HS-27A (cell line): ENCODE measurements around the gene CLCNKA.
"Not testable (repeated sequence)": the region's sequence is repeated elsewhere in the genome, so short reads cannot be mapped to it uniquely, and the experiment has no call there.

ENCODE experiments used
- DNase-seq: peaks from one replicate; pipeline ENCODE4 v3.0.0-alpha.2; 2012; ENCODE audit warnings: low read depth, missing footprints

CLCNKA gene

DNA sequence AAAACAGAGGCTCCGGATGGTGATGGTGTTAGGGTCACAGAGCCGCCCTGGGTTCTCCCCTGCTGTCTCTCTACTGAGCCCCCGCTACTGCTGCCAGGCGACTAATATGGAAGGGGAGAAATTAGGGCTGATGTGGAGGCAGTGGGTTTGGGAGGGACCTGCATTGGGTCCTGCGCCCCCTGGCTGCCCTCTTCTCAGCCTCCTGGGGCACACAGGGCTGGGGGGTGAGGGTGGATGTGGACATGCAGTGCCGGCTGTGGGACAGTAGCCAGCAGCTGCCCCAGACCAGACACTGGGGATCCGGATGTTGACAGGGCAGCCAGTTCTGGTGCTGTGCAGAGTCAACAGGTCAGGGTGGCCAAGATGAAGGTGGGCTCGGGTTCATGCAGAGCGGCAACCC lies 20.3 kb downstream of the CLCNKA start:
- DNase-seq: no peak

DNA sequence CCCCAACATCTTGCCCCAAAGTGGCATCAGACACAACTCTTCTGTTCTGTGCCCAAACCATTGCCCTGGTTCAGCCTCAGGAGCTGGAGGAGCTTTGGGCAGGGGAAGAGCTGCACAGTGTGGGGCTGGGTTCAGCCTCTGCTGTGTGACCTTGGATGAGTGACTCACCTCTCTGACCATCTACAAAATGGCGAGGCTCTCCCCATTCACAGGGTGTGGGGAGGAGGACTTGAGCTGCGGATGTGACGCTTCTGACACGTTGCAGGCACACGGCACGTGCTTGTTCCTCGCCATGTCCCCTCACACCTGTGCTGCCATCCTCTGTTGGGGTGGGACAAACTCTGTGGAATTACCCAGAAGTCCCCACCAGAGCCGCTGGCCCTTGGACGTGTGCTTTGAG lies 20.8 kb downstream of the CLCNKA start:
- not testable (repeated sequence) for DNase-seq

DNA sequence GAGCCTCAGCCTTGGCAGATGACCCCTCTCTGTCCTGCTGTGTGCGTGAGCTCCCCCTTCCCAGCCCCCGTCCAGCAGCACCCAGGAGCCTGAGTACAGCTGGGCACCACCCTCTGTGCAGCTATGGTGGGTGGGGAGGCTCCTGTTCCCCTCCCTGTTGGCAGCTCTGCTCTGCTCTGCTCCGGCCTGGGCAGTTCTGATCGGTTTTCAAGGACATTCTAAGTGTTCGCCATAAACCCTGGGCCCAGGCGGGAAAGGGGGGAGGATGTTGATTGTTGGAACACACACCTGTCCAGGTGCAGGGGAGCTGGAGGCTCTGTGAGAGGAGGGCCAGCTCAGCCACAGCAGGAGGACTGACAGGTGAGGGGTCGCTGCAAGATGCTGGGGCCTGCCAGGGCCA lies 21.7 kb downstream of the CLCNKA start, which contains the start of gene CLCNKB:
CLCNKB (plus strand) TSS at position 262 of the 400 bp plus-strand sequence. CDS start 711 bp downstream, outside the sequence.
- DNase-seq: no peak

DNA sequence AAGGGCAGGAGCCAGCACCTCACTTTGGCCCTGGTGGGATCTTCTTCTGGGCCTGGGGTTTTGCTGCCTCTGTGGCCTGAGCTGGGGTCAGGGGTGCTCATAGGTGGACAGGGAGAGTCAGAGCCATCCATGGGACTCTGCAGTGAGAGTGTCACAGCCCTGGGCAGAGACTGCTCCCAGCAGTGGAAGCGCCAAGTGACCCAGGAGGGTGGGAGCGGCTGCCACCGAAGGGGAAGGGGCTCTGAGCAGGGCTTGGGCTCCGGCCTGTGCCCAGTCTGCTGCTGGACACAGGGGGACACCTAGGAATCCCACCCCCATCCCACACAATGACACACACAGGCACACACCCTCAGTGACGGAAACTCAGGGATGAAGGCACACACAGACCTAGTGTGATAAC lies 22.1 kb downstream of the CLCNKA start:
- no peak for DNase-seq

DNA sequence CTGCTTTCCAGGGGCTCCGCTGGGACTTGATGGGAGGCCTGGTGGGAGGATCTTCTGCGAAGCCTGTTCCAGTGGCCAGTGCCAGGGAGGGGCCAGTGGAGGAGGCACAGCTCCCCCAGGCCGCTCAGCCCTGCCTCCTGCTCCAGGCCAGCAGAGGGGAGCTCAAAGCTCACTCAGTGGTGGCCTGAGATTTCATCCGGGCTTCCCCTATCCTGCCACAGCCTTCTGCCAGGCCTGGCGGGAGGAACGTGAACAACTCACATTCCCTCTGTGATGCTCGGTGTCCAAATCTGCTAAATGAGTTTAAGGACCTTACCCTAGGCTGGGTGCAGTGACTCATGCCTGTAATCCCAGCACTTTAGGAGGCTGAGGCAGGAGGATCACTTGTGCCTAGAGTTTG lies 25.0 kb downstream of the CLCNKA start:
- no peak for DNase-seq

DNA sequence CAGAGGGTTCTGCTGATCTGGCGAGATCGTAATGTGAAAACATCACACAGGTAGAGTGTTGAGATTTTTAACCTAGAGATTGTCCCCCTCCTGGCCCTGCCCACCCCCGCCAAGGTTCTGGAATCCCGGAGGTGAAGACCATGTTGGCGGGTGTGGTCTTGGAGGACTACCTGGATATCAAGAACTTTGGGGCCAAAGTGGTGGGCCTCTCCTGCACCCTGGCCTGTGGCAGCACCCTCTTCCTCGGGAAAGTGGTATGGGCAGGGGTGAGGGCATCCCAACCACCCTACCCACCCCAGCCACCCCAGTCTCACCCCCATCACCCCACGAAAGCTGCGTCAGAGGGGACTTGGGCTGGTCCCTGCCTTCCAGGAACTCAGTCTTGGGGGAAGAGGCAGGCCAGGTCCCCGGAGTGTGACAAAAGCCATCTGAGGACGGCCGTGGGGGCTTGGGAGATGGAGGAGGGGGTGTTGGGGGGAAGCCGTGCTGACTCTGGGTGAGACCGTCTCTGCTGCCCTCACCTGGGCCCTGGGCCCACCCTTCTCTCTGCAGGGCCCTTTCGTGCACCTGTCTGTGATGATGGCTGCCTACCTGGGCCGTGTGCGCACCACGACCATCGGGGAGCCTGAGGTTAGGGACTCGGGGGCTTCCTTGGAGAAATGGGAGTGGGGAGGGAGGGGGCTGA lies 26.1 kb downstream of the CLCNKA start:
- DNase-seq: no peak

DNA sequence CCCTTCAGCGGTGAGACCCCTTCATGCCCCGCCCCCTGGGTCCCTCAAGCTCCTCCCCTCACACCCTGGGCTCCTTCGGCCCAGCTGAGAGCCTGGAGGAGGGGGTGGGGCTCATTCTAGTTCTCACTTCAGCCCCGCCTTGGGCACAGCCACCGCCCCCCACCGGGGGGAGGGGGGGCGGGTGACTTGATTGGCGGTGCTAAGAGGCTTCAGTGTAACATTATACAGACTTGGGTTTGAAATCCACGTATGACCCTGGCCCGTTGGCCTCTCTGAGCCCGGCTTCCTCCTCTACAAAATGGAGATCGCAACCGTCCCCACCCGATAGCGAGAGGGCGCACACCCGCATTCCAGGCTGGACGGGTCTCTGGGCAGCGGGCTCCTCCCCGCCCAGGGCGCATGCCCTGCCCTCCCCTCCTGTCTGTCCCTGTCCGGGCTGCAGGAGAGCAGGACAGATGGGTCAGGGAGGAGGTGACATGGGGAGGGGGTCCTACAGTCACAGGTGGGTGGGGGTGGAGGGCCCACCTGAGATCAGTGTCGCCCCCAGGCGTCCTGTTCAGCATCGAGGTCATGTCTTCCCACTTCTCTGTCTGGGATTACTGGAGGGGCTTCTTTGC lies 26.8 kb downstream of the CLCNKA start:
- no peak for DNase-seq

DNA sequence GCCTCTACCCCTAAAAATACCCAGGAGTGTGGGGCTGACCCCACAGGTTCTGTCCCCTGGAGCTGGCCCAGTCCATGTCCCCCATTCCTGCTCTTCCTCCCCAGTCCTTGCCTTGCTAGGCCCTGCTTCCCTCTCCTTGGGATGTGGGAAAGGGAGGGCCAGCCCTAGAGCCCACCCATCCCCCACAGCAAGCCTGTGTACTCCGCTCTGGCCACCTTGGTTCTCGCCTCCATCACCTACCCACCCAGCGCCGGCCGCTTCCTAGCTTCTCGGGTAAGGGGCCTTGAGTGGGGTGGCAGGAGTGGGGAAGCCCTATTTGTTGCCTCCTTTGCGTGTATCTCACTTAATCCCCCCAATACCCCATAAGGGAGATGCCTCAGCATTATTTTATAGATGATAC lies 28.5 kb downstream of the CLCNKA start:
- DNase-seq: no peak

DNA sequence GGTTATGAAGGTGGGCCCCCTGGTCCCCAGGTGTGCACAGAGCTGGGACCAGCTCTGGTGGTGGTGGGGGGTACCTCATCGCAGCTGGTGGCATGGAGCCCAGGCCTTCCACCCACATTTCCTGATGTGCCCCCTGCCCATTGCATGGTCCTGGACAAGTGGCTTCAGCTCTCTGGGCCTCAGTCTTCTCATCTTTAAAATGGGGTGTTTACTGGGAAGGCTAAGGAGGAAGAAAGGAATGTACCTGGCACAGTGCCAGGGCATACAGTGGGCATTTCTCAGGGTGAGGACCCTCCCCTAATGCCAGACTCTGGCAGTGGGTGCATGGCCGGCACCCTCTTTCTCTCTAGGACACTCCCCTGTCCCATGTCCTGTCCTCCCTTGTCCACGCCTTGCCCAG lies 29.2 kb downstream of the CLCNKA start:
- no peak for DNase-seq

DNA sequence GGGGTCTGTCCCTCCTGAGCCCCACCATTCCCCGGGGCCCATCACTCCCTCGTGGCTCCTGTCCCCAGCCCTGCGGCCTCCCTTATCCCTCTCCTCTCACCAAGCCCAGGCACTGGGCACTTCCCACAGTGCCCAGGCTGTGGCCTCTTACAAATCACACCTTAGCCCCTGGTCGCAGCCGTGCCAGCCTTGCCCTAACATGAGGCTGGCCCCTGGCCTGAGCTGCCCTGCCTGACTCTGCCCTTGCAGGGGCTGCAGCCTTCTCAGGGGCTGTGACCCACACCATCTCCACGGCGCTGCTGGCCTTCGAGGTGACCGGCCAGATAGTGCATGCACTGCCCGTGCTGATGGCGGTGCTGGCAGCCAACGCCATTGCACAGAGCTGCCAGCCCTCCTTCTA lies 30.1 kb downstream of the CLCNKA start:
- DNase-seq: not testable (repeated sequence)

DNA sequence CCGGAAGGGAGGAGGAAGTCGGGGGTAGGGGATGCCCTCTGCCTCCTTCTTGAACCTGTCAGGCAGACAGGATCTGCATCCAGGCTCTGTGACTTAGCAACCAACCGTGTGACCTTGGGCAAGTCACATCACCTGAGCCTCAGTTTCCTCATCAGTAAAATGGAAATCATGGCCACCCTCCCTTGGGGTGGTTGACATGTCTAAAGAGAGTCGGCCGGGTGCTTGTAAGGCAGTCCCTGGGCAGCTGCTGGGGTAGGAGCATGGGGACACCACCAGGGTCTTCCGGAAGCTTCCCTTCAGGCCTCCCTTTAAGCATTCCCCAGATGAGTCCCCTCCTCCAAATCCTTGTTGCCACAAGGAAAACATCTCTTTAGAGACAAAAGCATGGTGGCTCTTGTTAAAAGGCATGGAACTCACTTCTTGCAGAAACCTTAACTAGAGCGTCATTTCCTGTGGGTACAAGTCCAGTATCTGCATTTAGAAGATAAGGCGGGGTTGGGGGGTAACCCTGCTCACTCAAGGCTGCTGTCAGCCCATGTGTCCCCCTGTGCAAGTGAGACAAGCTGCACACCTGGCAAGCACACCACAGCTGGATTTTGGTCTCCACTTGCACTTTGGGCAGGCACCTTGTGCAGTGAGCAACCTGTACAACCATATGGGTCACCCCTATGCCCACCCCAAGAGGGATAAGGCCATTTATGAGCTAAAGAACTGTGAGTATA lies 32.1 kb downstream of the CLCNKA start:
- no peak for DNase-seq

DNA sequence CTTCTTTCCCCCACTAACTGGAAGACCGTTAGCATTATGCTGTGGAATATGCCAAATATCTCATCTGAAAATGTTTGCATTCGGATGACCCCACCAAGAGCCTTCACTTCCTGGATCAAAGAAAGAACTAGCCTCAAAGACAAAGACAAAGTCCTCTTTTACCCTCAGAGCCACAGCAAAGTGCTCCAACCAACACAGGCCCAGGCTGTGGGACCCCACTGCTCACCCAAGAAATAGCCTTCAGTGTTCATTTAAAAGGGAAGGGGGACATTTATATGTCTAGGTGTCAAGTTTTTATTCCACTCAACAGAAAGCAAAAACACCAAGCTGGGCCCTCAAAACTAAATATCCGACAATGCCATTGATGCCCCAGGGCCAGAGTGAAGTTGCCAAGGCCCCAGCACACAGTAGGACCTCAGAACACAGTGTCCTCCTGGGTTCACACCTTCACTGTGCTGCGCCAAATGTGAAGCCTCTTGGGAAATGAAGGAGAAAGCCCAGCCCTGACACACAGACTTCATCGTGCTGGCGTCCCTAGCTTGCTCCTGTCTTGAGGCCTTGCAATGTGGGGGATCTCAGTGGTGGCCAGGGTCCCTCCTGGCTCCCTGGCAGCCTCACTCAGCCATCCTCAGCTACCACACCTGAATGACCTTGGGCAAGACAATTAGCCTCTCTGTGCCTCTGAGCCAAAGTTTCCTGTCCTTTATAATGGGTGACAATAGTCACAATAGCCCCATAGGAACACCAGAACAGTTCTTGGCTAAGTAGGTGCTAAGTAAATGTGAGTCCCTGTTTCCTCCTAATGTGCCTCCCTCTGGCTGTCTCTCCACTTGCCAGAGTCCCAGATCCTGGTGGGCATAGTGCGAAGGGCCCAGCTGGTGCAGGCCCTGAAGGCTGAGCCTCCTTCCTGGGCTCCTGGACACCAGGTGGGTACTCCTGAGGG lies 33.0 kb downstream of the CLCNKA start:
- no peak for DNase-seq

DNA sequence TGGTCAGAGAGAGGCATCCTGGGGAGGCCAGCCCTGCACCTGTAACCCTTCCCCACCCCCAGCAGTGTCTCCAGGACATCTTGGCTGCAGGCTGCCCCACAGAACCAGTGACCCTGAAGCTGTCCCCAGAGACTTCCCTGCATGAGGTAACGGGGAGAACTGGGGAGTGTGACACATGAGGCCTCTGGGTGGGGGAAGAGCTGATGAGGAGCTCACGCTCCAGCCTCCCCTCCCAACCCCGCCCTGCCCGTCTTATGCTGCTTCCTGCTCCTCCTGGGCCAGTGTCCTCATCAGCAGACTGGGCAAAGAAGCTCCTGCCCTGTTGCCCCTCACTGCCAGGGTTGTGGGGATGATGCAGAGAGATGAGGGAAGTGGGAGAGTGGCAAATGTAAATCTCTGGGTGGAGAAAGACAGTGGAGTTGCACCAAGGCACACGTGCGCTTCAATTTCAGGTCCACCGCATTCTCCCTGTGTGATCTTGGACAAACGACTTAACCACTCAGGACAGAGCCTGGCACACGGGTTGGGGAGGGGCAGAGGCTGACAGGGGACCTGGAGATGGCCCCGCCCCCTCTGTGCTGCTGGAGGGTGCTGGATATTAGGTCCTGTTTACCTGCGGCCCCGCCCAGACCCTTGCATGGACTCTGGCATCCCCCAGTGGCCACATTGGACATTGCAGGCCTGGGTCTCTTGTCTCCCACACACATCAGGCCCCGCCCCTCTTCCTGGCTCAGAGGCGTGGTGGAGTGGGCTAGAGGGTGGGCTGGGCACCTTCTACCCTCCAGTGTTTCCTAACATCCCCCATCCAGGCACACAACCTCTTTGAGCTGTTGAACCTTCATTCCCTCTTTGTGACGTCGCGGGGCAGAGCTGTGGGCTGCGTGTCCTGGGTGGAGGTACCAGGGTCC lies 34.0 kb downstream of the CLCNKA start:
- no peak for DNase-seq

DNA sequence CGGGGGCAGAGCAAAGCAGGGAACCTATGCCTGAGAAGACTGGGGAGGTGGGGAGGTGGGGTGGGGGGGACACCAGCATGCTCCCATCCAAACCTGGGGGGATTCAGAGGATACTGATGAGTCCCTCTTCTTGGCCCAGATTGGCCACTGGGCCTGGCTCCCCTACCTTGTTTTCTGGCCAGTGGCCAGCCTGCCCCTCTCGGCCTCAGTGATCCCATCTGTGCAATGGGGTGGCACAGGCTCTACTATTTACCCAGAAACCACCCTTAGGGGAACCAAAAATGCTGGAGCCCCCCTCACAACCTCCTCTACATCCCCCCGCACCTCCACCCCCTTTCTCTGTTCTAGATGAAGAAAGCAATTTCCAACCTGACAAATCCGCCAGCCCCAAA lies 34.7 kb downstream of the CLCNKA start:
- not testable (repeated sequence) for DNase-seq

DNA sequence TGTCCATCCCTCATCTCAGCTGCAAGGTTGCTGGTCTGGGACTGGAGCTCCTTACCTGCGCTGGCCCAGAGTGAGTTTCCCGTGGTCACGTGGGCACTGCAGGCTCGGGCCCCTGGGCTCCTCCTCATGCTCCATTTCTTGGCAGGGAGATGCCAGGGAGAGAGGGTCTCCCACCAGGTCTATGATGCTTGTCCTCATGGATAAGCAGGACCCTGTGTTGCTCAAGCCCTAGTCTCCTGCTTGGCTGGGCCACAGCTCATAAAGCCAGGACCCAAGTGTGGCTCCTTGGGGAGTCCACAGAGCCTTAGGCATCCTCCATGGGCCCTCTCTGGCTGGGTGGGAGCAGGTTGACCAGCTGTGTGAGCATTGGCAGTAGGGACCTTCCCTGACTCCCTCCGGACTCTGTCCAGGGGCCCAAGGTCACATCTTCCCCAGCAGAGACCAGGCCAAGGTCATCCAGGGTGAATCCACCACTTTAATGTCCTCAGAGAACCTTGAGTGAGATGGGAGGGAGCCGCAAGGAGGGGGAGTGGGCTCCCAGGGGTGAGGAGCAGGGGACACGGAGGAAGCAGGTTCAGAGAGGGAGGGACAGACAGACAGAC lies 35.6 kb downstream of the CLCNKA start:
- not testable (repeated sequence) for DNase-seq

DNA sequence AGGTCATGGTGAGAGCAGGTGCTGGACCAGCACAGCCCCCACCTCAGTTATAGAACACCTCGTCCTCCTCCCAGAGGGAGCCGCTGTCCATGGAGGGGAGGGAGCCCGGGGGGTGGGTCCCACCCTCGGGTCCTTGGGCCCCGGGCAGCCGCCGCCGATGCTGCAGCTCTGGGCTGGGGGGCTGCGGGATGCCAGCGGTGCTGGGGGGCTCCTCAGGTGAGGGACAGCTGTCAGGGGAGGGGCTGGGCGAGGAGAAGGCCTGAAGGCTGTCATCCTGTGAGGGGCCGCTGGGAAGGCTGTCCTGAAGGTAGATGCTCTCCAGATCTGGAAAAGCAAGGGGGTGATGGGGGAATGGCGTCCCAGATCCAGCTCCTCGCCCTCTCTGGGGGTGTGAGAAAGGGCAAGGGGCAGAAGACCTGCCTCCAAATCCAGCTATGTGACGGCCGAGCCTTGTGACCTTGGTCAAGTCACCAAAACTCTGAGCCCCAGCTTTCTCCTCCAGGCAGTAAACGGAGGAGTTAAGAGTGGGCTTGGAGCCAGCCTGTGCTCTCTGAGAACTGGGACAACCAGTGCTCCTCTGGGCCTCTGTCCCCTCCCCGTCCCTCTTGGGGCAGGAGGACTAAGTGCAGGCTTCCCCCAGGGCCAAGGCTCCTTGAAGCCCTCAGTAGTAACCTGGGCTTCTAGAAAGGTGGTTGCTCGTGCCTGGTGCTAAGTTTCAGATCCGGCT lies 36.7 kb downstream of the CLCNKA start:
- DNase-seq: not testable (repeated sequence)

DNA sequence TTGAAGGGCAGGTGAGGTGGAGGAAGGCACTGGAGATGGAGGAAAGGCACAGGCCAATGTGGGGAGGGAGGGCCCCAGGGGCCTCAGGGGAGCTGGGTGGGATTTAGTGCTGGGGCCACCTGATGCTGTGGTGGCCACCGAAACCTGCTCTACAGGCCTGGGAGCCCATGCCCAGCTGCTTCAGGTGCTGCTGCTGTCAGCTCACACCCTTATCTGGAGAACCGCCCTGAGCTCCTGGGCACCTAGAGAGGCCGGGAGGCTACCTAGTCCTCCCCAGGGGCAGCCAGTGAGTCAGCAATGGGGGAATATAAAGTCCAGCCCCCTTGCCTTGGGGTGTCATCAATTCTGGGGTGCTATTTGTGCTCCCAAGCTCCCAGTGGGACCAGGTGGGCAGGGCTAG lies 39.4 kb downstream of the CLCNKA start:
- DNase-seq: no peak

DNA sequence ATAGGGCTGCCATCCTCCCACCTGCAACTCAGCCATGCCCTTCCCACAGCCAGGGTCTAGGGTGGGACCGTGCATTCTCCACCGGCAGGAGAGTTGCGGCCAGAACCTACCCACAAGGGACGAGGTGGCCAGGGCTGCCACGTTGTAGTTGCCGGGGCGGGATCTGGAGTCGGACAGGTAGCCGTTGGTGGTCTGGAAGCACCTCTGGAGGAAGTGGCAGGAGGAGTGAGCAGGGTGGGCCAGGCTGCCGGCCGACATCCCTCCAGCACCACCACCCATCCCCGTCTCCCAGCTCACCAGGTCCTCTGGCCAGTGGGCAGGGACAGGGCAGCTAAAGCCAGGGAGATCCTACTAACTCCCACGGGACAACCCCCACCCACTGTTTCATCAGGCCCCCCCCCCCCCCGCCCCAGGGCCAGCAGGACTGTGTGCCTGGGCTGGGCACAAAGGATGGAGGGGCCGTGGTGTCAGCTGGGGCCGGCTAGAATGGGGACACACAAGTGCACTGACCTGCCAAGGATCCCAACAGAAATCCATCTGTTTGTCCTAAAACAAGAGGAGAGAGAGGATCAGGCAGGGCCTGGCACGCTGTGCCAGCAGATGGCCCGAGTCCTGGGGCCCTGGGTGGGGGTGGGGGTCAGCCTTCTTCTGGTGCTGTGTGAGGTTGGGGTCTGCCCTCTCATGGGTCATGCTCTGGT lies 40.3 kb downstream of the CLCNKA start:
- not testable (repeated sequence) for DNase-seq

DNA sequence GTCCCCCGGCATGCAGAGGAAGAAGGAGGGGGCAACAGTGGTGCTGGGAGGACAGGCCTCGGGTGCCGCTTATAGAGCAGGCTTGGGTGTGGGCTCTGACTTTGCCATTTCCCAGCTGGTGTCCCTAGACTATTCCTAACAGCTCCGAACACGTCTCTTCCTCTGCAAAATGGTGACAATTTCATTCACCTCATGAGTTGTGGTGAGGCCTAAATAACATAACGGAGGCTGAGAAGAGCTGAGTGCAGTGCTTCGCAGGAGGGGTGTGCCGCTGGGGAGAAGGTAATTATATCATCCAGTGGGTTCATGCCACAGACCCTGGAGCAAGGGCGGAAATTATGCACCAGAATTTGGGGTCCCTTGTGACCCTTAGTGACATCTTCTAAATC lies 40.8 kb downstream of the CLCNKA start:
- not testable (repeated sequence) for DNase-seq
